Psoas muscle (tissue), 8 donors: ENCODE results near the gene HNRNPK. TPM values are rescaled to one million over a fixed set of nuclear protein-coding genes. Genes with fewer than 3 reads are reported as not detected.
"Not testable (repeated sequence)": the region's sequence is repeated elsewhere in the genome, so short reads cannot be mapped to it uniquely, and the experiment has no call there.

Experiments
- ATAC-seq, 4 donors: fragments of 200-7000 bp; cut with Tn5 transposase; one replicate each; pipeline ENCODE4 v1.9.1; 2020; ENCODE audit warnings: moderate library complexity in 3 of 4, mild to moderate bottlenecking in 2 of 4
- DNase-seq, 2 donors: peaks; one replicate each; pipeline ENCODE4 v3.0.0-alpha.2; 2020
- H3K27ac ChIP-seq: fragments of 200-600 bp; one replicate; pipeline ENCODE4 v1.8.0; 2022
- H3K27me3 ChIP-seq, 3 donors: fragments of 200-600 bp in 1 of 3; one replicate each; pipeline versions ENCODE4 v1.6.1 to v1.8.0; 2013 to 2022; ENCODE audit warnings: low read length in 2 of 3, mild to moderate bottlenecking in 2 of 3, moderate library complexity in 1 of 3; ENCODE audit not compliant: insufficient read depth in 3 of 3
- H3K36me3 ChIP-seq, 2 donors: fragments of 200-600 bp in 1 of 2; one replicate each; pipeline versions ENCODE4 v1.6.1 to v1.8.0; 2013 to 2022; ENCODE audit warnings: low read depth in 1 of 2, mild to moderate bottlenecking in 1 of 2, moderate library complexity in 1 of 2; ENCODE audit not compliant: insufficient read depth in 1 of 2
- H3K4me1 ChIP-seq: fragments of 200-600 bp; one replicate; pipeline ENCODE4 v1.8.0; 2022
- H3K4me3 ChIP-seq: fragments of 200-600 bp; one replicate; pipeline ENCODE4 v1.8.0; 2022; ENCODE audit warnings: mild to moderate bottlenecking
- H3K9me3 ChIP-seq: fragments of 200-600 bp; one replicate; pipeline ENCODE4 v1.8.0; 2022
- CTCF ChIP-seq: fragments of 200-600 bp; IDR thresholded peaks from one replicate; pipeline ENCODE4 v1.8.0; 2022; ENCODE audit warnings: antibody characterized with exemption
- WGBS, 3 donors: extraction: QIAGEN DNeasy Blood & Tissue Kit; methylation state at CpG; one replicate each; pipeline versions ENCODE4 v1.1.6 to v1.1.7; 2013; 5-methylcytosine and 5-hydroxymethylcytosine counted together
- intact Hi-C, 2 donors: fragments of 100-400 bp; cut with DNase I; formaldehyde crosslinking; loops; one replicate each; pipeline versions ENCODE4 v1.11.0 to v1.14.2; 2022
- polyA plus RNA-seq, 3 donors: library from polyadenylated mRNA; stranded (reverse); fragments of 200-250 nt; gene quantifications; one replicate each; pipeline ENCODE4 v1.2.3, GENCODE V29; 2013
- total RNA-seq, 4 donors: library from RNA; stranded (reverse); fragmentation: NEBNext Ultra II Directional in 2 of 4; extraction: Animal tissue kit (Norgen Biotek cat#: 25700) in 2 of 4; gene quantifications; one replicate each; pipeline versions ENCODE4 v1.2.1 to v1.2.4, GENCODE V29; 2021 to 2023
- donor health status: healthy with polysubstance abuse.
- donor health status: DM: no; HTN: no; CAD: no; lungs with moderate emphysema.
- donor health status: Bipolar disorder and iron deficiency.
- donor health status: healthy.
- donor health status: DM: yes; HTN: yes; CAD: no.
- donor health status: DM: no; HTN: no; CAD: no.
- donor health status: DM: no; HTN: no; CAD: no.
- donor health status: DM: yes; HTN: yes; CAD: no.

HNRNPK gene
- total and polyA plus RNA-seq, 7 donors = 241 to 369 (median 337) TPM

DNA sequence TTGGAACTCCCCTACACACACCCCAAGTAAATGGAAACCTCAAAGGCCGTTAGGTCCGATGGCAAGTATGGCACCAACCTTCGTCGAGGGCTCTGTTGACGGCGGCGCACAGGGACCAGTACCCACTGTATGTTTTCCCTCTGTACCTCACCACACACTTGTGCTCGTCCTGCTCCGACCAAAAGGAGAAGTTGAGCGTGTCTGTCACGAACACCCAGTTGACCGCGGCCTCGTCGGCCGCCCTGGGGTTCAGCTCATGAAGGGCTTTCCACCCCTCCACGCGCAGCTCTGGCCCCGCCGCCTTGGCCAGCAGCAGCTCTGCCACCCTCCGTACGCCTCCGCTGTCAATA is 24.0 kb downstream of the HNRNPK start:
- no peaks in the 10 kb centered on the region for H3K9me3 ChIP-seq
- no peaks in the 10 kb centered on the region for H3K27me3 ChIP-seq
- TF ChIP-seq CTCF = no peak
- ATAC-seq (peak; percentile 42 to 59 (median 49)), DNase-seq (peak; percentile 46 to 66)
- H3K27ac ChIP-seq = peak overlapping the region; percentile 80
- H3K4me3 ChIP-seq = peak overlapping the region; percentile 71
- WGBS, 3 donors = 3 to 10% (median 6%) methylated on average over 23 of the region's 23 CpGs
- peaks cover 0 to 39% of the 10 kb centered on the region in 2 donors for H3K36me3 ChIP-seq
- intact Hi-C loops = loop anchor here in 1 of 2 donors (2.0 kb wide), 1 partner anchor 25 kb away; the partner anchor contains the start of genes HNRNPK and RMI1
- H3K4me1 ChIP-seq = no peaks in the 10 kb centered on the region

DNA sequence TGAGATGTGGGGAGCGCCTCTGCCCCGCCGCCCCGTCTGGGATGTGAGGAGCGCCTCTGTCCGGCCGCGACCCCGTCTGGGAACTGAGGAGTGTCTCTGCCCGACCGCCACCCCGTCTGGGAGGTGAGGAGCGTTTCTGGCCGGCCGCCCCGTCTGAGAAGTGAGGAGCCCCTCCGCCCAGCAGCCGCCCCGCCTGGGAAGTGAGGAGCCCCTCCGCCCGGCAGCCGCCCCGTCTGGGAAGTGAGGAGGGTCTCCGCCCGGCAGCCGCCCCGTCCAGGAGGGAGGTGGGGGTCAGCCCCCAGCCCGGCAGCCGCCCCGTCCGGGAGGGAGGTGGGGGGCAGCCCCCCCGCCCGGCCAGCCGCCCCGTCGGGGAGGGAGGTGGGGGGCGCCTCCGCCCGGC is 31.9 kb downstream of the HNRNPK start:
- H3K27ac ChIP-seq, ATAC-seq, H3K4me3 ChIP-seq, H3K4me1 ChIP-seq, intact Hi-C loops, DNase-seq, H3K27me3 ChIP-seq, H3K9me3 ChIP-seq: not testable (repeated sequence)
- 97 to 100% (median 97%) methylated on average over 16 to 30 of the region's 39 CpGs for WGBS, 3 donors
- H3K36me3 ChIP-seq = peaks cover 0 to 72% of the 10 kb centered on the region in 2 donors

- intact Hi-C loops = no loop called here
- DNase-seq = no peak
Observed at GRCh38 chr9:83940590-83941303, 39.3 kb downstream of the HNRNPK start.

DNA sequence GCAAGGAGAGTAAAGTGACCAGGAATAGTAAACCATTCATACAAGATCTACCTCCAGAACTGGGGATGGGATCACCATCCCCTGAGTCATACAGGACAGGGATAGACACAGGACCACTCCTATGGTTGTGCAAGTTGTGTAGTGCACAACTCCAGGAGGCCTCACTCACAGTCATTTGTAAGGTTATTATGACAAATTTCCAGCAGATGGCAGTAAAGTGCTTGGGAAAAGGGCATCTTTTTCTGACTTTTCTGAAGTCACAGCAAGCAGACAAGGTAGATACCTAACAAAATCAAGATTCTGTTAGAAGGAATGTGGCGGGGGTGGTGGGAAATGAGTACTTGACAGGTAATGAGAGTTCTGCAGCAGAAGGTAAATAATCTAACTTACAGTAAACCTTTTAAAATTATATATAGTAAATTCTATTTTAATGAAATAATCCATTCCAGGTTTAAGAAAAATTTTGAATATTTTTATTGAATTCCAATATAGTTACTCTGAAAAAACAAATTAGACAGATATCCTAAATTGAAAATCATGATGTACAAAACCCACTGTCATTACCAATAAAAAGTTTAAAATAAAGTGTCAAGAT is 42.1 kb downstream of the HNRNPK start:
- no peaks in the 10 kb centered on the region for H3K27me3 ChIP-seq
- peak; percentile 72 for TF ChIP-seq CTCF
- intact Hi-C loops = loop anchor here (2.0 to 5.0 kb wide), 4 partner anchors 234 to 379 kb away; no protein-coding TSS in a partner anchor
- H3K27ac ChIP-seq = no peak overlapping the region
- no peaks in the 10 kb centered on the region for H3K9me3 ChIP-seq
- ATAC-seq (peak; percentile 46 to 78 (median 72)), DNase-seq (no peak)
- H3K36me3 ChIP-seq = peaks cover 2 to 47% of the 10 kb centered on the region in 2 donors
- no peak overlapping the region for H3K4me3 ChIP-seq
- peaks cover 28% of the 10 kb centered on the region for H3K4me1 ChIP-seq
- WGBS, 3 donors = 60 to 67% (median 60%) methylated on average over 1 of the region's 1 CpG

More at GRCh38 chr9:83940590-83941303, 39.3 kb downstream of the HNRNPK start:
- no peaks in the 10 kb centered on the region for H3K27me3 ChIP-seq
- no peak for TF ChIP-seq CTCF
- ATAC-seq = no peak
- H3K4me3 ChIP-seq = no peak overlapping the region
- H3K36me3 ChIP-seq = peaks cover 2 to 71% of the 10 kb centered on the region in 2 donors
- H3K27ac ChIP-seq = no peak overlapping the region
- peaks cover 9% of the 10 kb centered on the region for H3K4me1 ChIP-seq
- H3K9me3 ChIP-seq = no peaks in the 10 kb centered on the region
- WGBS, 3 donors = 85 to 91% (median 89%) methylated on average over 5 of the region's 5 CpGs

GRCh38 chr9:83936523-83936922 is 43.5 kb downstream of the HNRNPK start:
- ATAC-seq (peak in 3 of 4 donors; percentile 30 to 35 (median 34)), DNase-seq (no peak)
- peaks cover 28% of the 10 kb centered on the region for H3K4me1 ChIP-seq
- WGBS, 3 donors = 61 to 73% (median 68%) methylated on average over 6 of the region's 6 CpGs
- no peaks in the 10 kb centered on the region for H3K9me3 ChIP-seq
- H3K36me3 ChIP-seq = peaks cover 0 to 33% of the 10 kb centered on the region in 2 donors
- peak overlapping the region; percentile 32 for H3K27ac ChIP-seq
- H3K4me3 ChIP-seq = no peak overlapping the region
- no peak for TF ChIP-seq CTCF
- intact Hi-C loops = loop anchor here (2.0 to 5.0 kb wide), 4 partner anchors 236 to 381 kb away; no protein-coding TSS in a partner anchor
- H3K27me3 ChIP-seq = no peaks in the 10 kb centered on the region
